Activated naive CD4-positive, alpha-beta T cell treated with anti-CD3 and anti-CD28 coated beads, Interleukin-2, amount 50 U/mL, for 72 hours (primary cell): Measurements from ENCODE around the gene HIGD2A. TPM values are rescaled to one million over a fixed set of nuclear protein-coding genes. Genes with fewer than 3 reads are reported as not detected.

Source experiments
- ATAC-seq, 2 donors: fragments of 150-1000 bp; cut with Tn5 transposase; 2 replicates each; pipeline ENCODE4 v1.10.0; 2021; ENCODE audit warnings: mild to moderate bottlenecking in 2 of 2, moderate library complexity in 2 of 2
- DNase-seq, 2 donors: peaks; one replicate each; pipeline ENCODE4 v3.0.0; 2021 to 2022; ENCODE audit warnings: low spot score in 2 of 2
- H3K27ac Mint-ChIP-seq, 2 donors: one replicate each; pipeline ENCODE4 v1.8.0; 2022; ENCODE audit warnings: mild to moderate bottlenecking in 2 of 2, mixed read lengths in 2 of 2
- H3K36me3 Mint-ChIP-seq, 2 donors: one replicate each; pipeline ENCODE4 v1.8.0; 2022; ENCODE audit warnings: mixed read lengths in 2 of 2
- H3K9me3 Mint-ChIP-seq, 2 donors: one replicate each; pipeline ENCODE4 v1.8.0; 2022; ENCODE audit warnings: mixed read lengths in 2 of 2
- total RNA-seq, 2 donors: library from RNA; stranded (reverse); gene quantifications; one replicate each; pipeline ENCODE4 v1.2.3, GENCODE V29; 2022

The HIGD2A gene
- total RNA-seq, 2 donors from 2014 or later: 120 to 154 TPM

- peaks cover under 1 to 18% of the 10 kb centered on the region in 2 donors for H3K36me3 Mint-ChIP-seq
- ATAC-seq (no peak), DNase-seq (no peak)
- no peaks in the 10 kb centered on the region for H3K9me3 Mint-ChIP-seq
- peak overlapping the region; percentile 56 to 65 for H3K27ac Mint-ChIP-seq
These were observed 23.7 kb upstream of the HIGD2A start for GRCh38 chr5:176364765-176365350.

DNA sequence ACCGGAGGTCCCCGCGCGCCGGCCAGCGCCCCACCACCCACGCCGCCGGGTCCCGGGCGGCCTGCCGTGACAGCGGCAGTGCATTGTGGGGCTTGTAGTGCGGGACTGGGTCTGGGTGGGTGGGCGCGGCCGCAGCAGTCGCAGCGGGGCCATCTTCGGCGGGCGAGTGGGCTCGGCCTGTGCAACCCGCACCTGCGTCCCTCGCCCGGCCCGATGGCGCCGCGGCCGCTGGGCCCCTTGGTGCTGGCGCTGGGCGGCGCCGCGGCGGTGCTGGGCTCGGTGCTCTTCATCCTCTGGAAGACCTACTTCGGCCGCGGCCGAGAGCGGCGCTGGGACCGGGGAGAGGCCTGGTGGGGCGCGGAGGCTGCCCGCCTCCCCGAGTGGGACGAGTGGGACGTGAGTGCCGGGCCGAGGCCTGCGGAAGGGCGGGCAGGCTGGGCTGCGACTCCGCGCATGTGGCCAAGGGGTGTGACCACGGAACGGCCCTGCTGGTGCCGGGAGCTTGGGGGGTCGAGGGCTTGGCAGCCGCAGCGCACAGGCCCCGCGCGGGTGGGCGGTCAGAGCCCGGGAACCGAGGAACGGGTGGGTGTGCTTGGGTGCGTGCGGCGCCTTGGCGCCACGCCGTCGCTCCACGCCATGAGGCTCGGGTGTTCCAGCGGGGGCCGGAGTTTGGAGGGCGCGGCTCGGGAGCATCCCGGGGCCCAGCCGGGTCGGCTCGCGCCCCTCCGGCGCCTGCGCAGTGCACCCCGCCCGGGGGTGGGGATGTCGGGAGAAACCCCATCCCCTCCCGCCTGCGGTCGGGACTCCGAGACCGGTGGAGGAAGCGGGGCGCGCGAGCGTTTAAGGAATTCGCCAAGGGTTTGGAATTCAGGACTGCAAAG lies 23.0 kb upstream of the HIGD2A start, which contains the start of gene ARL10:
ARL10 (plus strand) TSS at position 137 of the 881 bp plus-strand sequence; CDS start at position 214, 77 bp downstream.
- H3K27ac Mint-ChIP-seq: peak within 1 kb of the TSS; percentile 56 to 65
- peak; percentile 65 to 67 for DNase-seq
- peak; percentile 19 to 57 for ATAC-seq
- peaks cover 0 to 17% of the 10 kb centered on the region in 2 donors for H3K36me3 Mint-ChIP-seq
- no peaks in the 10 kb centered on the region for H3K9me3 Mint-ChIP-seq

GRCh38 chr5:176366232-176366894 lies 22.2 kb upstream of the HIGD2A start:
- DNase-seq: no peak
- Mint-ChIP-seq H3K27ac (peak overlapping the region in 1 of 2 donors; percentile 19), H3K36me3 (peaks cover 0 to 17% of the 10 kb centered on the region in 2 donors), H3K9me3 (no peaks in the 10 kb centered on the region)
- no peak for ATAC-seq

- Mint-ChIP-seq H3K9me3 (no peaks in the 10 kb centered on the region), H3K36me3 (peaks cover 0 to 17% of the 10 kb centered on the region in 2 donors), H3K27ac (no peak overlapping the region)
- DNase-seq: no peak
- ATAC-seq: no peak
These were observed 19.8 kb upstream of the HIGD2A start for GRCh38 chr5:176368726-176369125.

- DNase-seq (no peak), ATAC-seq (no peak)
- Mint-ChIP-seq H3K9me3 (no peaks in the 10 kb centered on the region), H3K36me3 (peaks cover 0 to 17% of the 10 kb centered on the region in 2 donors), H3K27ac (peak overlapping the region in 1 of 2 donors; percentile 55)
These were observed 18.4 kb upstream of the HIGD2A start for GRCh38 chr5:176369934-176370711.

GRCh38 chr5:176371621-176372539 lies 16.7 kb upstream of the HIGD2A start:
- Mint-ChIP-seq H3K27ac (no peak overlapping the region), H3K36me3 (peaks cover 5 to 12% of the 10 kb centered on the region in 2 donors), H3K9me3 (no peaks in the 10 kb centered on the region)
- ATAC-seq (no peak), DNase-seq (no peak)

- no peaks in the 10 kb centered on the region for H3K9me3 Mint-ChIP-seq
- DNase-seq: no peak
- H3K36me3 Mint-ChIP-seq: peaks cover 0 to 5% of the 10 kb centered on the region in 2 donors
- no peak overlapping the region for H3K27ac Mint-ChIP-seq
- ATAC-seq: no peak
These were observed 15.3 kb upstream of the HIGD2A start for GRCh38 chr5:176373100-176373818.

DNA sequence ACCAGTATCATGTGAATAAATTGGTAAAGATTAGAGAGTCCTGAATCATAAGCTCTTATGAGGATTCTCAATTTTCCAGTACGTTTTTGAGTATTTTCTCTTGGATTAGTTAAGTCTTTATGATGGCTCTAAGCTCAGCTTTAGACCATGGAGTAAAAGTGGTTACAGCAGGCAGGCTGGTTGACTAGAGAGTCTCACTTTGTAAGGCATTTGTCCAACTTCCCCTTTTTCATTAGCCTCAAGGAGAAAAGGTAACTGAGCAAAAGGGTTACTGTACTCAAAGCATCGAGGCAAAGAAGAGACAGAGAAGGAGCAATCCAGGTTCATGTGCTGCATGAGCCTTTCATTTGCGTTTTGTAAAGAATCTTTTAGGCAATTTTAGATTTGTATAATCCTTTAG lies 8.7 kb upstream of the HIGD2A start:
- H3K9me3 Mint-ChIP-seq: no peaks in the 10 kb centered on the region
- no peak overlapping the region for H3K27ac Mint-ChIP-seq
- DNase-seq (no peak), ATAC-seq (no peak)
- H3K36me3 Mint-ChIP-seq: peaks cover 18 to 42% of the 10 kb centered on the region in 2 donors

- DNase-seq: no peak
- Mint-ChIP-seq H3K36me3 (peaks cover 26 to 58% of the 10 kb centered on the region in 2 donors), H3K27ac (no peak overlapping the region), H3K9me3 (no peaks in the 10 kb centered on the region)
- no peak for ATAC-seq
These were observed 7.1 kb upstream of the HIGD2A start for GRCh38 chr5:176381423-176381822.

GRCh38 chr5:176381979-176382378 lies 6.6 kb upstream of the HIGD2A start:
- Mint-ChIP-seq H3K27ac (no peak overlapping the region), H3K36me3 (peaks cover 31 to 63% of the 10 kb centered on the region in 2 donors), H3K9me3 (no peaks in the 10 kb centered on the region)
- ATAC-seq (peak in 1 of 2 donors; percentile 14), DNase-seq (no peak)

- no peaks in the 10 kb centered on the region for H3K9me3 Mint-ChIP-seq
- DNase-seq (no peak), ATAC-seq (peak in 1 of 2 donors; percentile 11)
- peaks cover 39 to 71% of the 10 kb centered on the region in 2 donors for H3K36me3 Mint-ChIP-seq
- H3K27ac Mint-ChIP-seq: no peak overlapping the region
These were observed 5.8 kb upstream of the HIGD2A start for GRCh38 chr5:176382721-176383120.

DNA sequence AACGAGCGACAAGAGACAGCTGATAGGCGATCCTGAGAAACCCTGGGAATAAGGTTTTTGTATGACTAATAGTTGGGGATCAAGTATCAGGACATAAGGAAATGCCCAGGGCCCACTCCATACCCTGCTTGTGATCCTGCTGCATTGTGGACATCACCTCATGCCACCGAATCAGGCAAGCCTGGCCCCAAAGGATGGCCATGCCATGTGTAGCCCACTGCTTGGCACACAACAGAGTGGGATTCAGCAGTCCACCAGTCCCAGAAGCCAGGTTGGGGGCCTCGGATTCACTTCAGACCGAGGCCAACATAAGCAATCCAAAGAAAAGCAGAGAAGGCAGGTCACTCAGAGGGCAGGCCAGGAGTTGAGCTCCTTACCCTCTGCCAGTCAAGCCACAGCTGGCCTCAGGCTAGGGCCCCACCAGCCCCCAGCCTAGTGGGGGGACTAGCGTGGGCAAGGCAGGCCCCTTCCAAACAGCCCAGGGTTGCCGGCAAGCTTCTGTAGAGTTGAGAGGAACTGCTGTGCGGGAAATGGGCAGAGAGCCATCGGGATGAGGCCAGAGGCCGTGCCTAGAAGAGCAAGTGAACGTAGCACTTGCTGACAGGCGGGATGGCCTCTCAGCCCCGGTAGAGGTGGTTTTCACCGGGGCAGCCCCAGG lies 5.2 kb upstream of the HIGD2A start:
- ATAC-seq: no peak
- H3K27ac Mint-ChIP-seq: no peak overlapping the region
- no peaks in the 10 kb centered on the region for H3K9me3 Mint-ChIP-seq
- no peak for DNase-seq
- peaks cover 45 to 77% of the 10 kb centered on the region in 2 donors for H3K36me3 Mint-ChIP-seq

DNA sequence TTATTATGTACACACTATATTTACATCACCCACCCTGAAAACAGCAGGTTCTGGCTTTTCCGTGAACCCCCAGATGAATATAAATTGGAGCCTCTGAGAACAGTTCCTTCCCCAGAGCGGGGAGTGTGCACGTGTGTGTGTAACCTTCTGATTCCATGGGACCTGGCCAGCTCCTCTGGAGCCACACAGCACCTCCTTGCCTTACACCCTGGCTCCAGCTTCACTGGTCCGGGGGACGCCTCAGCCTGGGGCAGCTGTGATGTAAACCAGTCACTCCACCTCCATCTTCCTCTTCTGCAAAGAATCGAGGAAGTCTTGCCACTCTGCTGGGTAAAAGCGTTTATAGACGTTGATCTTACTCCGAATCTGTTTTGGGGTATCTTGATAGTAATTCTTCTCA lies 4.6 kb upstream of the HIGD2A start:
- peak overlapping the region in 1 of 2 donors; percentile 23 for H3K27ac Mint-ChIP-seq
- ATAC-seq: no peak
- H3K9me3 Mint-ChIP-seq: no peaks in the 10 kb centered on the region

DNA sequence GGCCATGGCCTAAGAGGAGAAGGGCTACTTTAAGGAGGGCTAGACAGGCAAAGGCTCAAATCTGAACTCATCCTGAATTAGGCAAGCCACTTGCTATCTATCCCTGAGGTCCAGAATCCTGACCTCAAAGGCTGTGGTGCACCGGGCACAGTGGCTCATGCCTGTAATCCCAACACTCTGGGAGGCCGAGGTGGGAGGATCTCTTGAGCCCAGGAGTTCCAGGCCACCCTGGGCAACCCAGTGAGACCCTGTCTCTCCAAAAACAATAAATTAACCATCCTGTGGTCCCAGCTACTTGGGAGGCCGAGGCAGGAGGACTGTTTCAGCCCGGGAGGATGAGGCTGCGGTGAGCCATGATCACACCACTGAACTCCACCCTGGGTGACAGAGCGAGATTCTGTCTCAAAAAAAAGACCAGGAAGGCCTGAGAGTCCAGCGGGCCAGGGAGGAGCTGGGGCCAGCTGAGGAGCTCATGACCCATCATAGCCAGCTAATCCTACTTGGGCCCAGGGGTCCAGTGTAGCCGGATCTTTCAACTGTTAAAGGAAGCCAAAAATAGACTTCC lies 4.1 kb upstream of the HIGD2A start:
- H3K27ac Mint-ChIP-seq: peak overlapping the region in 1 of 2 donors; percentile 23
- H3K9me3 Mint-ChIP-seq: no peaks in the 10 kb centered on the region
- peaks cover 49 to 80% of the 10 kb centered on the region in 2 donors for H3K36me3 Mint-ChIP-seq
- DNase-seq: no peak
- ATAC-seq: no peak

More for the DNA sequence above, 4.6 kb upstream of the HIGD2A start:
- peaks cover 49 to 80% of the 10 kb centered on the region in 2 donors for H3K36me3 Mint-ChIP-seq
- DNase-seq: no peak
